Breast epithelium (tissue), 3 donors: ENCODE results near the gene ZNF423.

ENCODE experiments used
- POLR2A ChIP-seq: fragments of 450-650 bp; IDR thresholded peaks from one replicate; pipeline ENCODE4 v1.6.1; 2016; ENCODE audit warnings: antibody characterized with exemption, mild to moderate bottlenecking, moderate library complexity
- TF ChIP-seq, protein P1 (sequence below), 3 donors: fragments of 450-650 bp; IDR thresholded peaks; one replicate each; pipeline ENCODE4 v1.5.1; 2016 to 2017; ENCODE audit warnings: antibody characterized with exemption in 3 of 3, mild to moderate bottlenecking in 3 of 3, moderate library complexity in 3 of 3

DNA sequence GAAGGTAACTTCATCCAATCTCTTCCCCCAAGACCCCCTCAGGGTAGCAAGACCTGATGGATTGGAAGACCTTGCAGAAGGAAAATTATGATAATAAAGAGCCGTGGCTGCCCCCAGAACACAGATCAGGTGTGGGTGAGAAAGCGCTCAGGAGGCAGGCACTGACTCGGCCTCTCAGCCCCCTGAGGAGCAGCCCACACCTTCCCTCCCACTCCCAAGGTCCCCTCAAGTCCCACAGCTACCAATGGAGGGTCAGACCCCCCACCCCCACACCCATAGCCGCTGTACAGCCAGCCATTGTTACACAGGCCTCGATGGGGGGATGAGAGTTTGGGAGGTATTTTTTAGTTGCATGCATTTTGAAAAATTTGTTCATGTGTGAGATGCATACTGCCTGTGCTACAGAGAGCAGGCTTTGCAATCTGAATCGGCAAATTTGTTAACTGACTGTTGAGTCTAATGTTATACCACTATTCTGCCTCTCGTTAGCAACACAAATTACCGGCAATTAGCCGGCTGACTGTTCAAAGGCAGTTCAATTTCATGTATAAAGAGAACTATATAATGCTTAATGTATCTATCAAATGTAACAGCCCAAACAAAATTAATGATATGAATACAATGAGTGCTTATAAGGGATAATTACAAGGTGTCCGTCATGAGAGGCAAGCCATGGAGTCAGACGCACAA, 270.6 kb downstream of the ZNF423 start:
- TF ChIP-seq, protein P1, sequence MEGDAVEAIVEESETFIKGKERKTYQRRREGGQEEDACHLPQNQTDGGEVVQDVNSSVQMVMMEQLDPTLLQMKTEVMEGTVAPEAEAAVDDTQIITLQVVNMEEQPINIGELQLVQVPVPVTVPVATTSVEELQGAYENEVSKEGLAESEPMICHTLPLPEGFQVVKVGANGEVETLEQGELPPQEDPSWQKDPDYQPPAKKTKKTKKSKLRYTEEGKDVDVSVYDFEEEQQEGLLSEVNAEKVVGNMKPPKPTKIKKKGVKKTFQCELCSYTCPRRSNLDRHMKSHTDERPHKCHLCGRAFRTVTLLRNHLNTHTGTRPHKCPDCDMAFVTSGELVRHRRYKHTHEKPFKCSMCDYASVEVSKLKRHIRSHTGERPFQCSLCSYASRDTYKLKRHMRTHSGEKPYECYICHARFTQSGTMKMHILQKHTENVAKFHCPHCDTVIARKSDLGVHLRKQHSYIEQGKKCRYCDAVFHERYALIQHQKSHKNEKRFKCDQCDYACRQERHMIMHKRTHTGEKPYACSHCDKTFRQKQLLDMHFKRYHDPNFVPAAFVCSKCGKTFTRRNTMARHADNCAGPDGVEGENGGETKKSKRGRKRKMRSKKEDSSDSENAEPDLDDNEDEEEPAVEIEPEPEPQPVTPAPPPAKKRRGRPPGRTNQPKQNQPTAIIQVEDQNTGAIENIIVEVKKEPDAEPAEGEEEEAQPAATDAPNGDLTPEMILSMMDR (IDR thresholded peaks at IDR 0.05), result no peak
- TF ChIP-seq POLR2A, result no peak
